Upper lobe of right lung (tissue), 1 donor: ENCODE results near the gene RBFOX1. TPM values are rescaled to one million over a fixed set of nuclear protein-coding genes. Genes with fewer than 3 reads are reported as not detected.

Experiments used
- ATAC-seq: fragments of 200-7000 bp; cut with Tn5 transposase; one replicate; pipeline ENCODE4 v1.9.1; 2020; ENCODE audit warnings: mild to moderate bottlenecking, moderate library complexity
- DNase-seq: peaks from one replicate; pipeline ENCODE4 v3.0.0-alpha.2; 2020
- H3K27ac ChIP-seq: fragments of 200-600 bp; one replicate; pipeline ENCODE4 v1.8.0; 2022
- H3K27me3 ChIP-seq: fragments of 200-600 bp; one replicate; pipeline ENCODE4 v1.8.0; 2022; ENCODE audit warnings: mild to moderate bottlenecking
- H3K36me3 ChIP-seq: fragments of 200-600 bp; one replicate; pipeline ENCODE4 v1.8.0; 2022
- H3K4me1 ChIP-seq: fragments of 200-600 bp; one replicate; pipeline ENCODE4 v1.8.0; 2022
- H3K4me3 ChIP-seq: fragments of 200-600 bp; one replicate; pipeline ENCODE4 v1.8.0; 2022; ENCODE audit warnings: mild to moderate bottlenecking
- H3K9me3 ChIP-seq: fragments of 200-600 bp; one replicate; pipeline ENCODE4 v1.8.0; 2022
- intact Hi-C: fragments of 100-400 bp; cut with DNase I; formaldehyde crosslinking; loops from one replicate; pipeline ENCODE4 v1.11.0; 2022
- total RNA-seq: library from RNA; stranded (reverse); fragmentation: NEBNext Ultra II Directional; extraction: Animal tissue kit (Norgen Biotek cat#: 25700); gene quantifications from one replicate; pipeline ENCODE4 v1.2.1, GENCODE V29; 2021
- TF ChIP-seq, protein P1 (sequence below): fragments of 200-600 bp; IDR thresholded peaks from one replicate; pipeline ENCODE4 v1.8.0; 2022; ENCODE audit warnings: antibody characterized with exemption
- donor health status: DM: no; HTN: yes; CAD: no; lungs with severe emphysema.

RBFOX1 gene
- total RNA-seq, 1 donor from 2014 or later, result not detected

DNA sequence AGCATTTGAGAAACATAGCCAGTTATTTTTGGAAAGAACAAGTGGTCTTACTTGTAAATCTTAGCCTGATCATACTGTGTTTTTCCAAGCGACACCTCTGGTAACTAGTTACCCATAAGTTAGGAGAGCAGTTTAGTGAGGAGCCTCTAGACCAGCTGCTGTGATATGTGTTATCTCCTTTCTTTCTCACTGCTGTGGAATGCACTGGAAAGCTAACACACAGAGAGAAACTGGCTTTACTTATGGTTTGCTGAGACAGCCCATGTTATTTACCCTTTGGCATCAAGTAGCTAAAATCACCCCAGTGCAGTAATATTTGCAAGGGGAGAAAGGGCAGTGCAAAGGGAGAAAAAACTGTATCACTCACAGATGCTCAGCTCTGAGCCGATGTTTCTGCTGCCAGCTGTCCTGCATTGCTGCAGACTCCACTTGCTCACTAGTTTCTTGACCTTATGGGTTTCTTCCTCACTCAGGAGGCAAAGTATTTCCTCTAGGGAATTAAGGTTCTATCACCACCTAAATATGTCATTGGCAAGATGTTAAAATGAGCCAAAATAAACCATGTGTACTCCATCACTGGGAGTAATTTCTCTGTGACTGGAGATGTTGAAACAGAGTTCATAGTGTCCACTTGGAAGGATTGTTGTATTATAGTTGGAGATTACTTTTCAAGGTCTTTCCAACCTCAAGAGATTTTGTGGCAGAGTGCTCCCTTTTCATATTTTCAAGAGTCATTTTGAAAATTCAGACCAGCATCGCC lies 2.3 kb downstream of the RBFOX1 start:
- H3K9me3 ChIP-seq, result no peaks in the 10 kb centered on the region
- no peaks in the 10 kb centered on the region for H3K36me3 ChIP-seq
- H3K4me1 ChIP-seq, result no peaks in the 10 kb centered on the region
- H3K4me3 ChIP-seq, result no peak overlapping the region
- DNase-seq (no peak), ATAC-seq (no peak)
- no peaks in the 10 kb centered on the region for H3K27me3 ChIP-seq
- no peak overlapping the region for H3K27ac ChIP-seq
- TF ChIP-seq, protein P1, sequence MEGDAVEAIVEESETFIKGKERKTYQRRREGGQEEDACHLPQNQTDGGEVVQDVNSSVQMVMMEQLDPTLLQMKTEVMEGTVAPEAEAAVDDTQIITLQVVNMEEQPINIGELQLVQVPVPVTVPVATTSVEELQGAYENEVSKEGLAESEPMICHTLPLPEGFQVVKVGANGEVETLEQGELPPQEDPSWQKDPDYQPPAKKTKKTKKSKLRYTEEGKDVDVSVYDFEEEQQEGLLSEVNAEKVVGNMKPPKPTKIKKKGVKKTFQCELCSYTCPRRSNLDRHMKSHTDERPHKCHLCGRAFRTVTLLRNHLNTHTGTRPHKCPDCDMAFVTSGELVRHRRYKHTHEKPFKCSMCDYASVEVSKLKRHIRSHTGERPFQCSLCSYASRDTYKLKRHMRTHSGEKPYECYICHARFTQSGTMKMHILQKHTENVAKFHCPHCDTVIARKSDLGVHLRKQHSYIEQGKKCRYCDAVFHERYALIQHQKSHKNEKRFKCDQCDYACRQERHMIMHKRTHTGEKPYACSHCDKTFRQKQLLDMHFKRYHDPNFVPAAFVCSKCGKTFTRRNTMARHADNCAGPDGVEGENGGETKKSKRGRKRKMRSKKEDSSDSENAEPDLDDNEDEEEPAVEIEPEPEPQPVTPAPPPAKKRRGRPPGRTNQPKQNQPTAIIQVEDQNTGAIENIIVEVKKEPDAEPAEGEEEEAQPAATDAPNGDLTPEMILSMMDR, result no peak
- intact Hi-C loops, result no loop called here

DNA sequence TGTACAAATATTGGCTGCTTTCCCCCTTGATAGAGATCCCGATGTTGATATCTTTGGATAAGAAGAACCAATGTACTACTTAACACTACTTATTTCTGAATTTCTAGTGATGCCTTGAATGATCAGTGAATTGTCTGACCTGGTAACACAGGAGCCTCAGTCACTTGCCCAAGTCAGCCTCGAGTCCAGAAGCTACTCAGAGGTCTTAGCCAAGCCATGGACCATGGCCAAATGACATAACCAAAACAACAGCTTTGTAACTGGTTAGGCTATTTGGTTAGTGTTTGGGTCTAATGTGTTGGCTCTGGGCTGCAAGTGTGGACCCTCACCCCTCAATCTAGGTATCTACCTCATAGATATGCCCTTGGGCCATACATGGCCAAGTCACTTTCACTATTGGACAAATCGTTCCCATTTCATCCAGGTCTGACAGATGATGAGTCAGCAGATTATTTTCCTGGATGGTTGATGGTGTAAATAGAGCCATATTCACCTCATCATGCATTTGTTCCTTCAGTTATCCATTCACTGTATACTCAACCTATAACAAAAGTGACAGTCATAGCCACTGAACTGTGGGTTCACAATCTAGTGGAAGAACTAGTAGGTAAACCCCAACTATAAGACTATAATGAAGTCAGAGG lies 3.5 kb downstream of the RBFOX1 start:
- DNase-seq, result no peak
- Histone ChIP-seq H3K27ac (no peak overlapping the region), H3K4me3 (no peak overlapping the region), H3K27me3 (no peaks in the 10 kb centered on the region), H3K36me3 (no peaks in the 10 kb centered on the region), H3K4me1 (no peaks in the 10 kb centered on the region), H3K9me3 (no peaks in the 10 kb centered on the region)
- intact Hi-C loops, result no loop called here
- TF ChIP-seq, protein P1, result no peak
- ATAC-seq, result no peak

DNA sequence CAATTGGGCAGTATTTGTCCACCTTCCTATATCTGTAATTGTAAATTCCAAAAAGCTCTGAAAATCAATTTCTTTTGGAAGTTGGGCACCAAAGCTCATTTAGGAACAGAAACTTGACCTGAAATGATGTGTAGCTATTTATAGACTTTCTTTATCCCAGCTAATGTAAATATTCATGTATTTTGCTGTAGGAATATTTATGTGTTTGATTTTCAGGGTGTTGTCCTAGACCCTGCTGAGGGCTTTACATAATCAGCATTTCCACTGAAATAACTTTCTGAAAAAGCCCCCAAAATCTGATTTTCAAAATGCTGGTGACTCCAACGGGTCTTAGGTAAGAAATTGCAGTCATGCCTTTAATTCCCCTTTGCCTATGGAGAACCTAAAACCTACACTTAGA lies 4.1 kb downstream of the RBFOX1 start:
- no peaks in the 10 kb centered on the region for H3K9me3 ChIP-seq
- no peaks in the 10 kb centered on the region for H3K4me1 ChIP-seq
- H3K27ac ChIP-seq, result no peak overlapping the region
- no peaks in the 10 kb centered on the region for H3K36me3 ChIP-seq
- ATAC-seq, result no peak
- TF ChIP-seq, protein P1, result no peak
- H3K4me3 ChIP-seq, result no peak overlapping the region
- no peaks in the 10 kb centered on the region for H3K27me3 ChIP-seq
- intact Hi-C loops, result no loop called here
- no peak for DNase-seq

DNA sequence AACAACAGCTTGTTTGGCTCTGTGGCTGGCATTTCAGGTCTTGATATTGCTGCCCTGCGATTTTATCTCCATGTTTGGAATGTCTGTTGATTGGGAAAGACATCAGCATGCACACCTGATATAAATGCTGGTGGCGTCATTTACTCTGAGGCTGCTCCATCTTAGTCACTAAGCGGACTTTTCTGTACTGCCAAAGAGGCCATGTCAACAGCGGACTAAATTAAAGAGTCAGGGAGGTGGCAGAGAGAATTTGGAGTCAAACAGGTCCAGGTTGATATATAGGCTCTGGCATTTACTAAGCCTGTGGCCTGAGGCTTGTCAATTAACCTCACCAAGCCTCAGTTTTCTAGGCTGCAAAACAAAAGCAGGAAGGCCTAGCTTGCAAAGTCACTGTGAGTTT lies 6.2 kb downstream of the RBFOX1 start:
- no peaks in the 10 kb centered on the region for H3K36me3 ChIP-seq
- ATAC-seq (no peak), DNase-seq (no peak)
- H3K27me3 ChIP-seq, result no peaks in the 10 kb centered on the region
- TF ChIP-seq, protein P1, result no peak
- no peaks in the 10 kb centered on the region for H3K4me1 ChIP-seq
- H3K9me3 ChIP-seq, result no peaks in the 10 kb centered on the region
- intact Hi-C loops, result no loop called here
- no peak overlapping the region for H3K27ac ChIP-seq
- no peak overlapping the region for H3K4me3 ChIP-seq

DNA sequence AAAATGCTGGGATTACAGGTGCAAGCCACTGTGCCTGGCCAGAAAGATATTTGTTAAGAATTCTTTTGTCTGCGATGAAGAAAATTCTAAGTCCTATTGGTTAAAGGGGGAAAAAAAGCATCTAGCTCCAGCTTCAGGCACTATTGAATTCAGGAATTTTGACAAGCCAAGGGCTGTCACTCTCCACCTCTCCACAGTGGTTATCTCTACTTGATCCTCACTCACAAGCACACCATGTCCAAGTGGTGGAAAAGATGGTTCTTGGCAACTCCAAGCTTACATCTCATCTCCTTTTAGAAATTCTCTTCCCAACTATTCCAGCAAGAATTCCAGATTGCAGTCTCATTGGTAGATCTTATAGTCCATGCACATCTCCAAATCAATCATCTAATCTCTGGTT lies 7.1 kb downstream of the RBFOX1 start:
- no peaks in the 10 kb centered on the region for H3K27me3 ChIP-seq
- no peak overlapping the region for H3K27ac ChIP-seq
- TF ChIP-seq, protein P1, result no peak
- no peaks in the 10 kb centered on the region for H3K36me3 ChIP-seq
- DNase-seq (no peak), ATAC-seq (no peak)
- no peak overlapping the region for H3K4me3 ChIP-seq
- no peaks in the 10 kb centered on the region for H3K9me3 ChIP-seq
- no peaks in the 10 kb centered on the region for H3K4me1 ChIP-seq
- intact Hi-C loops, result no loop called here
